IMR-90 (cell line): ENCODE measurements around the gene SAMD4B. TPM values are rescaled to one million over a fixed set of nuclear protein-coding genes. Genes with fewer than 3 reads are reported as not detected.

Experiments
- ATAC-seq: fragments of 200-7000 bp; cut with Tn5 transposase; 2 replicates; pipeline ENCODE4 v1.9.1; 2020; ENCODE audit warnings: low read depth, mild to moderate bottlenecking, moderate library complexity
- BruUV-seq: library from RNA; stranded (reverse); fragments of 400-500 nt; replicated peaks from 2 replicates; lab custom pipeline; 2021; lab: Mats Ljungman, UMichigan
- CTCF ChIA-PET: fragments of 300-600 bp; formaldehyde crosslinking; extraction: SDS; loops from one replicate; lab custom pipeline; 2021; ENCODE audit warnings: antibody characterized with exemption; lab: Yijun Ruan, JAX
- POLR2A ChIA-PET: fragments of 300-600 bp; sonication (Branson Sonifier 250); formaldehyde crosslinking; loops from one replicate; lab custom pipeline; 2022; ENCODE audit warnings: antibody characterized with exemption; ENCODE audit not compliant: unreplicated experiment; lab: Charles Lee
- DNase-seq: peaks from one replicate; pipeline ENCODE4 v3.0.0; 2013
- H2AFZ ChIP-seq: replicated peaks from 2 replicates; pipeline ENCODE3; 2013; ENCODE audit warnings: low read length, mild to moderate bottlenecking; ENCODE audit not compliant: poor library complexity
- H2AK5ac ChIP-seq: 2 replicates; pipeline ENCODE4 v1.6.1; 2013; ENCODE audit warnings: low read depth, low read length, inconsistent platforms
- H2AK9ac ChIP-seq: replicated peaks from 2 replicates; pipeline ENCODE3; 2013; ENCODE audit warnings: mild to moderate bottlenecking, low read depth, low read length, moderate library complexity; ENCODE audit not compliant: poor library complexity
- H2BK120ac ChIP-seq: 2 replicates; pipeline ENCODE4 v1.6.1; 2013; ENCODE audit warnings: low read depth, low read length, inconsistent platforms
- H2BK15ac ChIP-seq: 3 replicates; pipeline ENCODE4 v1.6.1; 2013; ENCODE audit warnings: low read depth, low read length, inconsistent platforms
- H2BK20ac ChIP-seq: 2 replicates; pipeline ENCODE4 v1.6.1; 2013; ENCODE audit warnings: low read depth, mild to moderate bottlenecking, inconsistent platforms, low read length, moderate library complexity
- H2BK5ac ChIP-seq: 2 replicates; pipeline ENCODE4 v1.6.1; 2013; ENCODE audit warnings: mild to moderate bottlenecking, low read depth, low read length, inconsistent platforms; ENCODE audit not compliant: poor library complexity, severe bottlenecking
- H3K14ac ChIP-seq: replicated peaks from 2 replicates; pipeline ENCODE4 v1.6.1; 2013; ENCODE audit warnings: low read depth, low read length, inconsistent platforms
- H3K18ac ChIP-seq: 2 replicates; pipeline ENCODE4 v1.6.1; 2013; ENCODE audit warnings: low read depth, low read length, control low read depth
- H3K23ac ChIP-seq: 2 replicates; pipeline ENCODE4 v1.6.1; 2013; ENCODE audit warnings: low read depth, low read length, inconsistent platforms
- H3K27ac ChIP-seq: 2 replicates; pipeline ENCODE4 v1.5.1; 2013; ENCODE audit warnings: mild to moderate bottlenecking, control low read depth, low read length; ENCODE audit not compliant: insufficient read depth
- H3K27me3 ChIP-seq: 2 replicates; pipeline ENCODE4 v1.6.1; 2013; ENCODE audit warnings: low read length; ENCODE audit not compliant: control insufficient read depth, insufficient read depth
- H3K36me3 ChIP-seq: 2 replicates; pipeline ENCODE4 v1.6.1; 2013; ENCODE audit warnings: low read length, mixed read lengths; ENCODE audit not compliant: control insufficient read depth, insufficient read depth
- H3K4ac ChIP-seq: 2 replicates; pipeline ENCODE4 v1.6.1; 2013; ENCODE audit warnings: low read depth, low read length, inconsistent platforms
- H3K4me1 ChIP-seq: 2 replicates; pipeline ENCODE4 v1.6.1; 2013; ENCODE audit warnings: low read length, mixed read lengths; ENCODE audit not compliant: control insufficient read depth, insufficient read depth
- H3K4me2 ChIP-seq: 2 replicates; pipeline ENCODE4 v1.6.1; 2013; ENCODE audit warnings: low read depth, mild to moderate bottlenecking, control low read depth, low read length, moderate library complexity
- H3K4me3 ChIP-seq: 2 replicates; pipeline ENCODE4 v1.5.1; 2013; ENCODE audit warnings: low read depth, mild to moderate bottlenecking, control low read depth, low read length, moderate library complexity; ENCODE audit not compliant: insufficient read depth
- H3K56ac ChIP-seq: 2 replicates; pipeline ENCODE4 v1.6.1; 2013; ENCODE audit warnings: low read length, inconsistent platforms; ENCODE audit not compliant: insufficient read depth; ENCODE audit errors: extremely low read depth
- H3K79me1 ChIP-seq, 2 experiments: 2 replicates each; pipeline ENCODE4 v1.6.1; 2013; ENCODE audit warnings: low read length in 2 of 2, inconsistent platforms in 1 of 2, low read depth in 1 of 2
- H3K9ac ChIP-seq: 2 replicates; pipeline ENCODE4 v1.6.1; 2013; ENCODE audit warnings: low read depth, low read length, control low read depth
- H3K9me1 ChIP-seq: 2 replicates; pipeline ENCODE4 v1.6.1; 2013; ENCODE audit warnings: low read length, inconsistent platforms; ENCODE audit not compliant: insufficient read depth
- H3K9me3 ChIP-seq: 2 replicates; pipeline ENCODE4 v1.6.1; 2013; ENCODE audit warnings: low read length; ENCODE audit not compliant: control insufficient read depth, insufficient read depth
- H4K20me1 ChIP-seq: 2 replicates; pipeline ENCODE4 v1.6.1; 2013; ENCODE audit warnings: low read length, inconsistent platforms; ENCODE audit not compliant: insufficient read depth
- H4K5ac ChIP-seq: 2 replicates; pipeline ENCODE4 v1.6.1; 2013; ENCODE audit warnings: mild to moderate bottlenecking, low read depth, low read length, control low read depth
- H4K8ac ChIP-seq, 2 experiments: 2 replicates each; pipeline ENCODE4 v1.6.1; 2013; ENCODE audit warnings: low read depth in 2 of 2, low read length in 2 of 2, control low read depth in 1 of 2, inconsistent platforms in 1 of 2
- H4K91ac ChIP-seq: 2 replicates; pipeline ENCODE4 v1.6.1; 2013; ENCODE audit warnings: low read depth, low read length, inconsistent platforms; ENCODE audit not compliant: insufficient read depth
- BHLHE40 ChIP-seq: fragments of 150-350 bp; IDR thresholded peaks from 2 replicates; pipeline ENCODE4 v1.6.1; 2016; ENCODE audit warnings: mild to moderate bottlenecking, low read depth, low read length
- CEBPB ChIP-seq: IDR thresholded peaks from 2 replicates; pipeline ENCODE4 v1.6.1; 2012; ENCODE audit warnings: low read depth, low read length, improper control_type of control experiment
- CHD1 ChIP-seq: IDR thresholded peaks from 2 replicates; pipeline ENCODE4 v1.6.1; 2012; ENCODE audit warnings: low read depth, low read length, improper control_type of control experiment
- FOS ChIP-seq: fragments of 150-350 bp; IDR thresholded peaks from 2 replicates; pipeline ENCODE4 v1.6.1; 2016; ENCODE audit warnings: low read depth, low read length
- MAFK ChIP-seq: IDR thresholded peaks from 2 replicates; pipeline ENCODE4 v1.6.1; 2012; ENCODE audit warnings: low read depth, low read length, improper control_type of control experiment
- MAZ ChIP-seq: IDR thresholded peaks from 2 replicates; pipeline ENCODE4 v1.6.1; 2012; ENCODE audit warnings: low read depth, mild to moderate bottlenecking, low read length, improper control_type of control experiment, moderate library complexity, borderline replicate concordance
- MXI1 ChIP-seq: IDR thresholded peaks from 2 replicates; pipeline ENCODE4 v1.6.1; 2012; ENCODE audit warnings: low read depth, mild to moderate bottlenecking, low read length, moderate library complexity, borderline replicate concordance
- NFE2L2 ChIP-seq: fragments of 150-350 bp; IDR thresholded peaks from 2 replicates; pipeline ENCODE4 v1.6.1; 2016; ENCODE audit warnings: low read depth, mild to moderate bottlenecking, low read length
- POLR2A ChIP-seq: IDR thresholded peaks from 2 replicates; pipeline ENCODE4 v1.6.1; 2012; ENCODE audit warnings: mild to moderate bottlenecking, low read depth, low read length
- RAD21 ChIP-seq: IDR thresholded peaks from 2 replicates; pipeline ENCODE4 v1.6.1; 2012; ENCODE audit warnings: low read length, improper control_type of control experiment
- RCOR1 ChIP-seq: IDR thresholded peaks from 2 replicates; pipeline ENCODE4 v1.6.1; 2012; ENCODE audit warnings: mild to moderate bottlenecking, low read length, improper control_type of control experiment; ENCODE audit not compliant: insufficient replicate concordance
- RFX5 ChIP-seq: IDR thresholded peaks from 2 replicates; pipeline ENCODE4 v1.8.0; 2012; ENCODE audit warnings: low read depth, mild to moderate bottlenecking, low read length, moderate library complexity
- SMC3 ChIP-seq: fragments of 150-350 bp; IDR thresholded peaks from 2 replicates; pipeline ENCODE4 v1.6.1; 2016; ENCODE audit warnings: low read depth, mild to moderate bottlenecking, antibody characterized with exemption, low read length, moderate library complexity
- WGBS, 2 experiments: methylation state at CpG; one replicate each; pipeline versions ENCODE4 v1.1.5 to v1.1.7; 2013; ENCODE audit warnings: missing lambda C conversion rate in 2 of 2; ENCODE audit not compliant: insufficient read length in 1 of 2; ENCODE audit errors: extremely low coverage in 2 of 2; 5-methylcytosine and 5-hydroxymethylcytosine counted together
- dilution Hi-C: fragments of 300-500 bp; cut with HindIII; formaldehyde crosslinking; loops from one replicate; pipeline ENCODE4 v1.14.3; 2018; ENCODE audit warnings: low sequenced_read_pairs; ENCODE audit not compliant: unreplicated experiment
- in situ Hi-C: fragments of 300-500 bp; cut with MboI; formaldehyde crosslinking; loops from 3 replicates; pipeline ENCODE4 v1.14.3; 2019; ENCODE audit warnings: low sequenced_read_pairs, inconsistent platforms, mixed read lengths
- intact Hi-C: fragments of 100-400 bp; cut with micrococcal nuclease; formaldehyde crosslinking; loops from 2 replicates; pipeline ENCODE4 v1.10.0; 2022
- polyA plus RNA-seq, 3 experiments: library from polyadenylated mRNA; depleted of rRNA; stranded (reverse); fragments of >200 nt; gene quantifications; 2 replicates each; pipeline ENCODE4 v1.2.3, GENCODE V29; 2012; ENCODE audit warnings: low replicate concordance in 1 of 3
- total RNA-seq: library from RNA; depleted of rRNA; stranded (reverse); fragments of >200 nt; gene quantifications from 2 replicates; pipeline ENCODE4 v1.2.3, GENCODE V29; 2012
- TF ChIP-seq, protein P1 (sequence below): conservative IDR thresholded peaks from 2 replicates; pipeline ENCODE4 v1.5.1; 2012; ENCODE audit warnings: mild to moderate bottlenecking, low read depth, low read length, improper control_type of control experiment
- TF ChIP-seq, protein P2 (sequence below): fragments of 150-350 bp; IDR thresholded peaks from 2 replicates; pipeline ENCODE4 v1.6.1; 2016; ENCODE audit warnings: low read depth, mild to moderate bottlenecking, low read length, moderate library complexity, borderline replicate concordance
- TF ChIP-seq, protein P3 (sequence below): fragments of 150-350 bp; IDR thresholded peaks from 2 replicates; pipeline ENCODE4 v1.6.1; 2017; ENCODE audit warnings: mild to moderate bottlenecking, antibody characterized with exemption, low read length, low read depth

SAMD4B gene
- total and polyA plus RNA-seq, 2 of the 4 experiments (the other 2 are of a cell fraction), result 18.3 to 97.2 TPM

DNA sequence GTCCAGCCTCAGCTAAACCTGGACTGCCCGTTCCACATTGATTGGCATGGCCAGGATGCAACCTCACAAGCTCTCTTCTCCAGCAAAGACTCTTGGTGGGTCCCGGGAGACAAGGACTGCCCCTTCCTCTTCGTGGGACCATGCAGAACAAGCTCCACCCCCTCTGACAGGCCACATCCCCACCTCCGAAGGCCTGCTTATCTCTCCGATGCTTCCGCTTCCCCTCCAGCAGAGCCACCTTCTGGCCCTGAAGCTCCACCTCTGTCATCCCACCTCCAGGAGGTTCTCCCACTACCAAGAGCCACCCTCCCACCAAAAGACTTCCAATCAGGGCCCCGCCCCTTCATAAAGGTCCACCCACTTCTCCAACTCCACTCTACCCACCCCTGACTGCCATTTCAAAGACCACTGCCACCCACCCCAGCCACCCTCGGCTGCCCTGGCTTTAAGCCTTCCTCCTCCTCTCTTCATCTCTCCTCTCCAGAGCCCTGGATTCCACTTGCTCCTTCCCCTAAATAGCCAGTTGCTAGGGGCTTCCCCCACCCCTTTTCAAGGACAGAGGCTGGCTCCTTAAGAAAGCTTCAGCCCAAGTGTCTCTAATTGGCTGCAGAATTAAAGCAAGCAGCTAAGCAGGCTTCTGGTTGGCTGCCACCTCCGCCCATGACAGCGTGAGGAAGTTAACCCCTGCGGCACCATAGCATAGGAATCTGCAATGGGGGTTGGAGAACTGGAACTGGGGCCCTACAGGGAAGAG lies 31.5 kb upstream of the SAMD4B start:
- DNase-seq (no peak), ATAC-seq (no peak)
- CTCF ChIA-PET, result no interaction called here
- Histone ChIP-seq H3K14ac (no peak overlapping the region), H2BK20ac (no peak overlapping the region), H3K23ac (no peak overlapping the region), H3K9me1 (no peaks in the 10 kb centered on the region; the same call in 1 of the 2 replicates), H3K4me2 (no peak overlapping the region), H3K56ac (no peak overlapping the region), H4K91ac (no peak overlapping the region), H4K8ac (no peak overlapping the region), H3K9me3 (peaks cover 6% of the 10 kb centered on the region), H2AK9ac (no peak overlapping the region), H2AFZ (no peak overlapping the region), H3K4me3 (no peak overlapping the region), H3K27ac (no peak overlapping the region), H3K9ac (no peak overlapping the region), H3K4me1 (no peaks in the 10 kb centered on the region; the same call in 1 of the 2 replicates), H3K79me1 (no peaks in the 10 kb centered on the region), H2BK120ac (no peak overlapping the region), H2AK5ac (no peak overlapping the region), H4K5ac (no peak overlapping the region), H2BK15ac (no peak overlapping the region), H4K20me1 (no peaks in the 10 kb centered on the region; the same call in 1 of the 2 replicates), H2BK5ac (no peak overlapping the region), H3K36me3 (no peaks in the 10 kb centered on the region), H3K4ac (no peak overlapping the region), H3K18ac (no peak overlapping the region), H3K27me3 (peaks cover 36% of the 10 kb centered on the region)
- POLR2A ChIA-PET, result no interaction called here
- no peak for TF ChIP-seq POLR2A
- no peak for TF ChIP-seq NFE2L2
- no peak for TF ChIP-seq RAD21
- TF ChIP-seq, protein P1, sequence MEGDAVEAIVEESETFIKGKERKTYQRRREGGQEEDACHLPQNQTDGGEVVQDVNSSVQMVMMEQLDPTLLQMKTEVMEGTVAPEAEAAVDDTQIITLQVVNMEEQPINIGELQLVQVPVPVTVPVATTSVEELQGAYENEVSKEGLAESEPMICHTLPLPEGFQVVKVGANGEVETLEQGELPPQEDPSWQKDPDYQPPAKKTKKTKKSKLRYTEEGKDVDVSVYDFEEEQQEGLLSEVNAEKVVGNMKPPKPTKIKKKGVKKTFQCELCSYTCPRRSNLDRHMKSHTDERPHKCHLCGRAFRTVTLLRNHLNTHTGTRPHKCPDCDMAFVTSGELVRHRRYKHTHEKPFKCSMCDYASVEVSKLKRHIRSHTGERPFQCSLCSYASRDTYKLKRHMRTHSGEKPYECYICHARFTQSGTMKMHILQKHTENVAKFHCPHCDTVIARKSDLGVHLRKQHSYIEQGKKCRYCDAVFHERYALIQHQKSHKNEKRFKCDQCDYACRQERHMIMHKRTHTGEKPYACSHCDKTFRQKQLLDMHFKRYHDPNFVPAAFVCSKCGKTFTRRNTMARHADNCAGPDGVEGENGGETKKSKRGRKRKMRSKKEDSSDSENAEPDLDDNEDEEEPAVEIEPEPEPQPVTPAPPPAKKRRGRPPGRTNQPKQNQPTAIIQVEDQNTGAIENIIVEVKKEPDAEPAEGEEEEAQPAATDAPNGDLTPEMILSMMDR, result no peak
- no peak for TF ChIP-seq FOS
- TF ChIP-seq RFX5, result no peak
- TF ChIP-seq SMC3, result no peak
- TF ChIP-seq CHD1, result no peak
- no peak for TF ChIP-seq MXI1
- no peak for TF ChIP-seq MAZ
- TF ChIP-seq, protein P2, sequence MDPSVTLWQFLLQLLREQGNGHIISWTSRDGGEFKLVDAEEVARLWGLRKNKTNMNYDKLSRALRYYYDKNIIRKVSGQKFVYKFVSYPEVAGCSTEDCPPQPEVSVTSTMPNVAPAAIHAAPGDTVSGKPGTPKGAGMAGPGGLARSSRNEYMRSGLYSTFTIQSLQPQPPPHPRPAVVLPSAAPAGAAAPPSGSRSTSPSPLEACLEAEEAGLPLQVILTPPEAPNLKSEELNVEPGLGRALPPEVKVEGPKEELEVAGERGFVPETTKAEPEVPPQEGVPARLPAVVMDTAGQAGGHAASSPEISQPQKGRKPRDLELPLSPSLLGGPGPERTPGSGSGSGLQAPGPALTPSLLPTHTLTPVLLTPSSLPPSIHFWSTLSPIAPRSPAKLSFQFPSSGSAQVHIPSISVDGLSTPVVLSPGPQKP, result no peak
- no peak for TF ChIP-seq RCOR1
- TF ChIP-seq, protein P3, sequence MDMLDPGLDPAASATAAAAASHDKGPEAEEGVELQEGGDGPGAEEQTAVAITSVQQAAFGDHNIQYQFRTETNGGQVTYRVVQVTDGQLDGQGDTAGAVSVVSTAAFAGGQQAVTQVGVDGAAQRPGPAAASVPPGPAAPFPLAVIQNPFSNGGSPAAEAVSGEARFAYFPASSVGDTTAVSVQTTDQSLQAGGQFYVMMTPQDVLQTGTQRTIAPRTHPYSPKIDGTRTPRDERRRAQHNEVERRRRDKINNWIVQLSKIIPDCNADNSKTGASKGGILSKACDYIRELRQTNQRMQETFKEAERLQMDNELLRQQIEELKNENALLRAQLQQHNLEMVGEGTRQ, result no peak
- TF ChIP-seq MAFK, result no peak
- no peak for TF ChIP-seq CEBPB
- no peak for TF ChIP-seq BHLHE40
- in situ Hi-C loops (no loop called here), dilution Hi-C loops (no loop called here), intact Hi-C loops (no loop called here)
- 33% methylated on average over 5 of the region's 11 CpGs; no CpG with 5 or more reads in 1 of the 2 experiments for WGBS, 2 experiments
- no TSS peak for BruUV-seq
